ENCODE measurements around the gene SV2C.

- TF ChIP-seq CTCF (conservative IDR thresholded peaks at IDR 0.05 in 1 of 2, IDR thresholded peaks at IDR 0.05 in 1 of 2; ENCODE audit: low read depth in 1 of 2, low read length in 2 of 2) (no peak), EZH2 (IDR thresholded peaks at IDR 0.05; ENCODE audit: low read length, missing control alignments) (no peak)
Observed at GRCh38 chr5:76376148-76376865, 293.1 kb downstream of the SV2C start.

All from fibroblast of lung (primary cell).